ENCODE data around the gene PCSK1N.

The PCSK1N gene

GRCh38 chrX:48831136-48831908, 4.1 kb downstream of the PCSK1N start:
- no peak for TF ChIP-seq MYC (IDR thresholded peaks at IDR 0.05; ENCODE audit: low read depth, low read length)
- TF ChIP-seq, protein P1, sequence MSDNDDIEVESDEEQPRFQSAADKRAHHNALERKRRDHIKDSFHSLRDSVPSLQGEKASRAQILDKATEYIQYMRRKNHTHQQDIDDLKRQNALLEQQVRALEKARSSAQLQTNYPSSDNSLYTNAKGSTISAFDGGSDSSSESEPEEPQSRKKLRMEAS (IDR thresholded peaks at IDR 0.05; ENCODE audit: low read depth, low read length), result no peak
- TF ChIP-seq POLR2A (IDR thresholded peaks at IDR 0.05; ENCODE audit: extremely low read depth, insufficient read length), result no peak
- no peak for DNase-seq (ENCODE audit: low read depth)
- no peak overlapping the region for H3K4me3 ChIP-seq (ENCODE audit: low read depth, low read length)

- TF ChIP-seq CTCF (IDR thresholded peaks at IDR 0.05; ENCODE audit: low read depth, low read length), result no peak
- TF ChIP-seq, protein P1 (IDR thresholded peaks at IDR 0.05; ENCODE audit: low read depth, low read length), result no peak
- no peak for TF ChIP-seq POLR2A (IDR thresholded peaks at IDR 0.05; ENCODE audit: extremely low read depth, insufficient read length)
- TF ChIP-seq MYC (IDR thresholded peaks at IDR 0.05; ENCODE audit: low read depth, low read length), result no peak
- H3K4me3 ChIP-seq (ENCODE audit: low read depth, low read length), result no peak overlapping the region
- DNase-seq (ENCODE audit: low read depth), result no peak
These were observed 6.2 kb downstream of the PCSK1N start for GRCh38 chrX:48829016-48829735.

DNA sequence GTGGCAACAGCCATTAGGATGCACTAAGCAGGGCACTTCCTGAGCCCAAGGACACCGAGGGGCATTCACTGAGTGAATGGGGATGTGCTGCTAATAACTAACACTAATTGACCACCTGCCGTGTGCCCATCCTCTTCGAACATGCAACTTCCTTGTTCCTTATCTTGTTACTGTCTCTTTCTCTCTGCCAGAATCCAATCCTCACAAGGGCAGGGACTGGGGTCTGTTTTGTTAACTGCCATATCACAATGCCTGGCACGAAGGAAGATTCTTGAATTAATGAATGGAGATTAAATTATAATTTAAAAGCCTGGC, 7.8 kb downstream of the PCSK1N start:
- H3K4me3 ChIP-seq (ENCODE audit: low read depth, low read length), result no peak overlapping the region
- TF ChIP-seq POLR2A (IDR thresholded peaks at IDR 0.05; ENCODE audit: extremely low read depth, insufficient read length), result no peak
- no peak for TF ChIP-seq CTCF (IDR thresholded peaks at IDR 0.05; ENCODE audit: low read depth, low read length)
- TF ChIP-seq, protein P1 (IDR thresholded peaks at IDR 0.05; ENCODE audit: low read depth, low read length), result no peak
- no peak for TF ChIP-seq MYC (IDR thresholded peaks at IDR 0.05; ENCODE audit: low read depth, low read length)
- no peak for DNase-seq (ENCODE audit: low read depth)

DNA sequence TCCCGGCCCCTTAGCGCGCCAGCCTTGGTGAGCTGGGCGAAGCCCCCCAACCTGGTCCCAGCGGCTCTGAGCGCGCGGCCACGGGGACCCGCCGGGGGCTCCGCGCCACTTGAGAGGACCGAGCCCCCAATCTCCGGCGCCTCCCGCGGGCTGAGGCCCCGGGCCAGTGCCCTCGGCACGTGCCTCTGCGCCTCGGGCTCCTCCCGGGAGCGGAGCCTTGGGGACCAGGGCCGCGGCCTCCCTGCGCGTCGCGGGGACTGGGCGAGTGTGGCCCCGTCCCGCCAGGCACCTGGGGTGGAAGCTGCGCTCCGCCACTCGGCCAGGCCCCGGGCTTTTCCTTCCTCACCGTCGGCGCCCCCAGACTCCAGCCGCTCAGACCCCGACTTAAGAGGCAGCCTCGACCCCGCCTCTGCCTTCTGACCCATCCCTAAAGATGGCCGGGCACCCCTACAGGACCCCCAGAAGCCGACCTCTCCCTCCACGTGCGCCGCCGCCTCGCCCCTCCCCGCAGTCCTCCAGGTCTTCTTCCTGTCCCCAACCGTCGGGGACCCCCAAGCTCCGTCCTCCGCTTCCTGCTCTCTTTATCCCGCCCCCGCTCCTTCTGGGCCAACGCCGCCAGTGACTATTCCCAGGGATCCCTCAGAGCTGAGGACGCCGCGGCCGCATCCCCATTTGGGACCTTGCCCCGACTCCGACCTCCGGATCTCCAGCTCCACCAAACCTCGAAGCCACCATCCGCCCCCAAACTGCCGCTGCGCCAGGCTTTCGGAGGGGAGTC, 8.3 kb downstream of the PCSK1N start:
- no peak overlapping the region for H3K4me3 ChIP-seq (ENCODE audit: low read depth, low read length)
- no peak for DNase-seq (ENCODE audit: low read depth)
- no peak for TF ChIP-seq POLR2A (IDR thresholded peaks at IDR 0.05; ENCODE audit: extremely low read depth, insufficient read length)
- TF ChIP-seq CTCF (IDR thresholded peaks at IDR 0.05; ENCODE audit: low read depth, low read length), result no peak
- TF ChIP-seq, protein P1 (IDR thresholded peaks at IDR 0.05; ENCODE audit: low read depth, low read length), result no peak
- TF ChIP-seq MYC (IDR thresholded peaks at IDR 0.05; ENCODE audit: low read depth, low read length), result no peak

- H3K4me3 ChIP-seq (ENCODE audit: low read depth, low read length), result no peak within 1 kb of the TSS
- no peak for DNase-seq (ENCODE audit: low read depth)
- TF ChIP-seq POLR2A (IDR thresholded peaks at IDR 0.05; ENCODE audit: extremely low read depth, insufficient read length), result no peak
- TF ChIP-seq MYC (IDR thresholded peaks at IDR 0.05; ENCODE audit: low read depth, low read length), result no peak
- TF ChIP-seq, protein P1 (IDR thresholded peaks at IDR 0.05; ENCODE audit: low read depth, low read length), result no peak
- no peak for TF ChIP-seq CTCF (IDR thresholded peaks at IDR 0.05; ENCODE audit: low read depth, low read length)
These were observed 9.1 kb downstream of the PCSK1N start, which contains the start of gene ERAS for GRCh38 chrX:48826135-48826875. Gene ERAS, plus strand, starts transcription at chrX:48826513. Its CDS starts 2,611 bp downstream, at chrX:48829124.
